ENCODE results near the gene DAP. TPM values are rescaled to one million over a fixed set of nuclear protein-coding genes. Genes with fewer than 3 reads are reported as not detected.

Gene DAP
- total and polyA plus RNA-seq, 10 of the 15 experiments (the other 5 are each of a cell fraction or from before 2014, with no cell fraction given), result 12.9 to 130 (median 49.9) TPM

DNA sequence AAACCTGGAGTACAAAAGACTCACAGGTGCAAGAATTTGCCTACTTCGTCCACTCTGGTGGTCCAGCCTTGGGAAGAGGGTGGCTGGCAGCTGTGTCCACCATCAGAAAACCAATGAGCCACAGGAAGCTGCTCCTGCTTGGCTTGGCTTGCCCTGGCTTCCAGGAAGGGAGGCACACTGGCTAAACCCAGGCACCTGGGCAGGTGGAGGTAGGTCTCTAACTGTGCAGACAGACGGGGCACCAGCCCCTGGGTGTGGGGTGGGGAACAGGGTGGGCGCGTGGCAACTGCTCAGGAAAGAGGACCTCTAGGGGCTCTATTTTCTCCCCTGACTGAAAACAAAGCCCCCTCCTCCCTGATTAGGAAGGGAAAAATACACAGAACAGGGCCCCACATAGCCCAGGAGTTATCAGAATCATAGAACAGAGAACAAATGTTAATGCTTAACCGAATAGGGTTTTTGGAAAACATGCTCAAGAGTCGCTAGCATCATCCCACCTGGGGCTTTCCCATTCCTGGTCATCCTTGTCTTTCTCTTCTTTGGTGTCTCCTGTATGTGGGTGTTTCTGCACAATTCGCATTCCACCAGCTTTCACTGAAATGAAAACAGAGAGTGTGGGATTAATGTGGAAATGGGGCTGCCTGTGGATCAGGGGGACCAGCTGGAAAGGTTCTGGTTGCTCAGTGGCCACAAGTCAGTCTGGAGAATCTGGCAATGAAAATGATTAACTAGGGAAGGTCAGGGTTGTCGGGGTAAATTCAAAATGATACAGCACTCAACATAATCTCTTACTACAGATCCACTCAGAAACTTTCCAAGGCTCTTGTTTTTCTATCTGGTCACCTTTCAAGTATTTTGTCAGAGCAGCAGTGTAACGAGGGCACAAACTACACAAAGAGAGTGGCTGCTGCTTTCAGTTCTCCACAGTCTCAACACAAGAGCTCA, 13.1 kb downstream of the DAP start (continued):
- TF ChIP-seq SREBF2 (IDR thresholded peaks at IDR 0.05; ENCODE audit: low read length), result no peak
- no peak for TF ChIP-seq BHLHE40 (IDR thresholded peaks at IDR 0.05; ENCODE audit: borderline replicate concordance in 1 of 2, low read depth in 2 of 2, low read length in 1 of 2)
- no peak for TF ChIP-seq ZSCAN29 (IDR thresholded peaks at IDR 0.05)
- TF ChIP-seq TCF12 (IDR thresholded peaks at IDR 0.05; ENCODE audit: low read depth, low read length), result no peak

DNA sequence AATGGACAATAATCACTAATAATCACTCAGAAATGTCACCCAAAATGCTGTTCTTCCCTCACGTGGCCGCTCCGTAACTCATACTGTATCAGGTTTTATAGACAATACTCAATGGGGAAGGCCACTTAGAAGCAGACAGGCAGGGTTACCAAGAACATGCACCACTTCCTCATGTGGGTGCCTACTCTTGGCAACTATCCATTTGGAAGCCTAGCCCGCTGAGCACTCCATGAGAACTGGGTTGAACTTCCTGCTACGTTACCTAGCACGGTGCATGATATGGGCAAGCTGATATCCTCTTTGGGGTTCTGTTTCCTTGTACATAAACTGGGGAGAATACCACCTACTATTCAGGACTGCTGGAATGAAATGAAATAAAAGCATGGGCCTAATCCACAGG, 14.3 kb downstream of the DAP start:
- H3K4me1 ChIP-seq (ENCODE audit: control insufficient read depth, insufficient read depth, low read length), result peaks cover 6% of the 10 kb centered on the region
- ChIA-PET POLR2A (no interaction called here), RAD21 (ENCODE audit: unreplicated experiment) (no interaction called here), CTCF (no interaction called here), SMC1A (ENCODE audit: uncharacterized antibody, unreplicated experiment) (interaction anchor here (0.7 kb wide), 1 partner anchor 9 kb away, joined by 3 read pairs; no protein-coding TSS in a partner anchor)
- no peak for TF ChIP-seq RAD21 (IDR thresholded peaks at IDR 0.05; ENCODE audit: insufficient read depth, low read depth, low read length)
- TF ChIP-seq SPI1 (IDR thresholded peaks at IDR 0.05; ENCODE audit: borderline replicate concordance, insufficient read depth, low read depth, low read length), result peak; percentile 42; the same call in 1 of the 2 replicates
- ATAC-seq (peak; percentile 12; the same call in 2 of the 3 replicates), DNase-seq (ENCODE audit: low read depth, low spot score) (no peak), FAIRE-seq (no peak)
- peaks cover 12% of the 10 kb centered on the region for H3K79me2 ChIP-seq (ENCODE audit: control insufficient read depth, insufficient read depth, low read length)
- H3K9me3 ChIP-seq (replicated peaks; ENCODE audit: control insufficient read depth, insufficient read depth, low read length), result no peaks in the 10 kb centered on the region; the same call in 1 of the 3 replicates
- in situ Hi-C loops (cut with MboI) (no loop called here), intact Hi-C loops (cut with micrococcal nuclease; ENCODE audit: unreplicated experiment) (no loop called here)
- H3K4me3 ChIP-seq, result no peak overlapping the region
- BruUV-seq (replicated peaks), result no TSS peak
- no peak overlapping the region for H3K4me2 ChIP-seq (ENCODE audit: control insufficient read depth, insufficient read depth)
- H2AFZ ChIP-seq (ENCODE audit: control insufficient read depth, low read depth, low read length), result no peak overlapping the region
- no peaks in the 10 kb centered on the region for H3K27me3 ChIP-seq (replicated peaks in 1 of 2; ENCODE audit: control insufficient read depth in 2 of 2, insufficient read depth in 2 of 2, low read length in 1 of 2)
- 98% methylated on average over 6 of the region's 6 CpGs for WGBS (ENCODE audit: insufficient coverage, insufficient replicate concordance, low lambda C conversion rate, missing lambda C conversion rate)
- H3K36me3 ChIP-seq (ENCODE audit: control insufficient read depth in 2 of 2, insufficient read depth in 2 of 2, low read length in 1 of 2), result peaks cover 12 to 40% of the 10 kb centered on the region in 2 experiments
- H3K27ac ChIP-seq (ENCODE audit: control insufficient read depth, insufficient read depth), result no peak overlapping the region
- no peak overlapping the region for H3K9ac ChIP-seq (ENCODE audit: control insufficient read depth, insufficient read depth, low read length)
- H4K20me1 ChIP-seq (ENCODE audit: control insufficient read depth, insufficient read depth), result peaks cover 5% of the 10 kb centered on the region

Data from GM12878 (cell line).